ENCODE measurements around the gene RNF5. TPM values are rescaled to one million over a fixed set of nuclear protein-coding genes. Genes with fewer than 3 reads are reported as not detected.

RNF5 gene
- total and polyA plus RNA-seq, 2 of the 4 experiments (the other 2 are of a cell fraction), result 18.8 to 41.4 TPM

- Histone ChIP-seq H3K4ac (ENCODE audit: low read depth, low read length) (no peak overlapping the region), H3K18ac (ENCODE audit: low read depth, low read length) (no peak overlapping the region), H3K4me1 (ENCODE audit: control insufficient read depth, insufficient read depth, low read length) (no peaks in the 10 kb centered on the region), H4K8ac (ENCODE audit: low read depth in 2 of 2, low read length in 2 of 2) (no peak overlapping the region), H3K36me3 (ENCODE audit: control insufficient read depth, insufficient read depth, low read length) (no peaks in the 10 kb centered on the region), H4K91ac (ENCODE audit: insufficient read depth, low read depth, low read length) (no peak overlapping the region), H3K9me3 (ENCODE audit: control insufficient read depth, insufficient read depth, low read length) (no peaks in the 10 kb centered on the region), H3K23ac (ENCODE audit: low read depth, low read length) (no peak overlapping the region), H3K4me2 (ENCODE audit: low read depth, low read length) (no peak overlapping the region), H3K9me1 (ENCODE audit: insufficient read depth, low read length) (no peaks in the 10 kb centered on the region), H3K9ac (ENCODE audit: low read depth, low read length) (no peak overlapping the region), H2BK120ac (ENCODE audit: low read depth, low read length) (no peak overlapping the region), H3K4me3 (ENCODE audit: insufficient read depth, low read depth, low read length) (no peak overlapping the region), H2AFZ (replicated peaks; ENCODE audit: low read length, poor library complexity) (no peak overlapping the region), H2BK15ac (ENCODE audit: low read depth, low read length) (no peak overlapping the region), H3K27ac (ENCODE audit: insufficient read depth, low read length) (no peak overlapping the region), H4K5ac (ENCODE audit: low read depth, low read length) (no peak overlapping the region), H2AK9ac (replicated peaks; ENCODE audit: low read depth, low read length, poor library complexity) (no peak overlapping the region), H3K56ac (ENCODE audit: extremely low read depth, insufficient read depth, low read length) (no peak overlapping the region), H3K27me3 (ENCODE audit: control insufficient read depth, insufficient read depth, low read length) (peaks cover 10% of the 10 kb centered on the region), H2BK5ac (ENCODE audit: low read depth, low read length, poor library complexity, severe bottlenecking) (no peak overlapping the region), H3K14ac (replicated peaks; ENCODE audit: low read depth, low read length) (no peak overlapping the region), H4K20me1 (ENCODE audit: insufficient read depth, low read length) (no peaks in the 10 kb centered on the region), H3K79me1 (ENCODE audit: low read depth in 1 of 2, low read length in 2 of 2) (no peaks in the 10 kb centered on the region), H2AK5ac (ENCODE audit: low read depth, low read length) (no peak overlapping the region), H2BK20ac (ENCODE audit: low read depth, low read length) (no peak overlapping the region)
- TF ChIP-seq RCOR1 (IDR thresholded peaks at IDR 0.05; ENCODE audit: insufficient replicate concordance, low read length) (no peak), CHD1 (IDR thresholded peaks at IDR 0.05; ENCODE audit: low read depth, low read length) (no peak), RFX5 (IDR thresholded peaks at IDR 0.05; ENCODE audit: low read depth, low read length) (no peak), CEBPB (IDR thresholded peaks at IDR 0.05; ENCODE audit: low read depth, low read length) (no peak)
- ChIA-PET POLR2A (ENCODE audit: unreplicated experiment) (no interaction called here), CTCF (no interaction called here)
- in situ Hi-C loops (cut with MboI; ENCODE audit: low sequenced_read_pairs) (no loop called here), dilution Hi-C loops (cut with HindIII; ENCODE audit: low sequenced_read_pairs, unreplicated experiment) (no loop called here), intact Hi-C loops (cut with micrococcal nuclease) (no loop called here)
- BruUV-seq (replicated peaks), result no TSS peak
- ATAC-seq (ENCODE audit: low read depth), result no peak
- DNase-seq, result no peak
- WGBS, 2 experiments (ENCODE audit: extremely low coverage in 2 of 2, insufficient read length in 1 of 2), result no CpG with 5 or more reads among the region's 7 CpGs
Measured at GRCh38 chr6:32226434-32226833, 48.2 kb downstream of the RNF5 start.

Small RNA genes lying within 50 kb of the gene (microRNA-seq; reads per million reads assigned to microRNA genes)
- gene AL662884.1 (ENCODE audit: insufficient read depth, insufficient read length) (not detected), gene MIR6721 (ENCODE audit: unreplicated experiment) (4.7 reads per million, percentile 8 among the genes with 10 or more reads in this experiment), gene MIR6833 (ENCODE audit: insufficient read depth in 1 of 2, insufficient read length in 1 of 2, unreplicated experiment in 1 of 2) (0 reads per million in 2 experiments)

Small RNA genes lying within 50 kb of the gene (small RNA-seq; reads per million reads assigned to genes)
- gene AL662884.1 (0 reads per million in 5 experiments), gene MIR6833 (0 to 0.04 (median 0) reads per million in 5 experiments)

Other genes with a start within 250 kb of the RNF5 start
- 1.4 and 1.8 TPM in 2 replicates for gene CFB, start 232.3 kb upstream of the RNF5 start, total RNA-seq (2012; rRNA removed)
- gene CFB, start 232.3 kb upstream of the RNF5 start, polyA plus RNA-seq (2012; rRNA removed), result 5.8 and 6.1 TPM in 2 replicates
- gene NELFE, start 219.4 kb upstream of the RNF5 start, total RNA-seq (2012; rRNA removed), result 76.0 and 90.8 TPM in 2 replicates
- 63.6 and 65.4 TPM in 2 replicates for gene NELFE, start 219.4 kb upstream of the RNF5 start, polyA plus RNA-seq (2012; rRNA removed)
- 30.6 and 34.7 TPM in 2 replicates for gene SKIC2, start 219.2 kb upstream of the RNF5 start, total RNA-seq (2012; rRNA removed)
- gene SKIC2, start 219.2 kb upstream of the RNF5 start, polyA plus RNA-seq (2012; rRNA removed), result 46.0 and 46.3 TPM in 2 replicates
- gene DXO, start 206.3 kb upstream of the RNF5 start, total RNA-seq (2012; rRNA removed), result 7.8 and 9.3 TPM in 2 replicates
- gene DXO, start 206.3 kb upstream of the RNF5 start, polyA plus RNA-seq (2012; rRNA removed), result 21.4 and 22.1 TPM in 2 replicates
- 0.83 and 0.90 TPM in 2 replicates for gene C4A, start 196.3 kb upstream of the RNF5 start, total RNA-seq (2012; rRNA removed)
- 3.6 and 3.8 TPM in 2 replicates for gene C4A, start 196.3 kb upstream of the RNF5 start, polyA plus RNA-seq (2012; rRNA removed)
- 0.54 and 0.56 TPM in 2 replicates for gene C4B, start 163.6 kb upstream of the RNF5 start, total RNA-seq (2012; rRNA removed)
- 4.2 and 4.4 TPM in 2 replicates for gene C4B, start 163.6 kb upstream of the RNF5 start, polyA plus RNA-seq (2012; rRNA removed)
- gene CYP21A2, start 140.0 kb upstream of the RNF5 start, total RNA-seq (2012; rRNA removed), result not detected in 2 replicates
- 0.03 and 0.10 TPM in 2 replicates for gene CYP21A2, start 140.0 kb upstream of the RNF5 start, polyA plus RNA-seq (2012; rRNA removed)
- gene TNXB, start 69.1 kb upstream of the RNF5 start, total RNA-seq (2012; rRNA removed), result under 0.01 TPM in 1 of 2 replicates, not detected in the other
- 0.05 and 0.42 TPM in 2 replicates for gene TNXB, start 69.1 kb upstream of the RNF5 start, polyA plus RNA-seq (2012; rRNA removed)
- 5.3 and 7.9 TPM in 2 replicates for gene ATF6B, start 50.2 kb upstream of the RNF5 start, total RNA-seq (2012; rRNA removed)
- gene ATF6B, start 50.2 kb upstream of the RNF5 start, polyA plus RNA-seq (2012; rRNA removed), result 62.6 and 69.6 TPM in 2 replicates
- gene FKBPL, start 48.1 kb upstream of the RNF5 start, total RNA-seq (2012; rRNA removed), result 5.8 and 5.9 TPM in 2 replicates
- 3.4 and 3.6 TPM in 2 replicates for gene FKBPL, start 48.1 kb upstream of the RNF5 start, polyA plus RNA-seq (2012; rRNA removed)
- not detected in 2 replicates for gene PRRT1, start 26.5 kb upstream of the RNF5 start, total RNA-seq (2012; rRNA removed)
- gene PRRT1, start 26.5 kb upstream of the RNF5 start, polyA plus RNA-seq (2012; rRNA removed), result 0.87 and 0.99 TPM in 2 replicates
- gene PPT2, start 24.3 kb upstream of the RNF5 start, total RNA-seq (2012; rRNA removed), result 2.2 and 3.2 TPM in 2 replicates
- gene PPT2, start 24.3 kb upstream of the RNF5 start, polyA plus RNA-seq (2012; rRNA removed), result 16.2 and 18.7 TPM in 2 replicates
- gene EGFL8, start 13.8 kb upstream of the RNF5 start, total RNA-seq (2012; rRNA removed), result 0.18 and 0.28 TPM in 2 replicates
- 4.7 and 5.7 TPM in 2 replicates for gene EGFL8, start 13.8 kb upstream of the RNF5 start, polyA plus RNA-seq (2012; rRNA removed)
- 27.2 TPM in 2 replicates for gene AGPAT1, start 2.3 kb upstream of the RNF5 start, total RNA-seq (2012; rRNA removed)
- gene AGPAT1, start 2.3 kb upstream of the RNF5 start, polyA plus RNA-seq (2012; rRNA removed), result 116 and 126 TPM in 2 replicates
- gene AGER, start 5.8 kb downstream of the RNF5 start, total RNA-seq (2012; rRNA removed), result 0.18 and 0.28 TPM in 2 replicates
- 4.2 and 4.9 TPM in 2 replicates for gene AGER, start 5.8 kb downstream of the RNF5 start, polyA plus RNA-seq (2012; rRNA removed)
- 13.9 and 17.7 TPM in 2 replicates for gene PBX2, start 11.8 kb downstream of the RNF5 start, total RNA-seq (2012; rRNA removed)
- 56.8 and 58.0 TPM in 2 replicates for gene PBX2, start 11.8 kb downstream of the RNF5 start, polyA plus RNA-seq (2012; rRNA removed)
- gene GPSM3, start 14.2 kb downstream of the RNF5 start, total RNA-seq (2012; rRNA removed), result 3.0 and 3.9 TPM in 2 replicates
- gene GPSM3, start 14.2 kb downstream of the RNF5 start, polyA plus RNA-seq (2012; rRNA removed), result 9.8 and 12.2 TPM in 2 replicates
- gene NOTCH4, start 45.7 kb downstream of the RNF5 start, total RNA-seq (2012; rRNA removed), result 1.3 and 2.2 TPM in 2 replicates
- gene NOTCH4, start 45.7 kb downstream of the RNF5 start, polyA plus RNA-seq (2012; rRNA removed), result 0.76 and 0.96 TPM in 2 replicates
- gene TSBP1, start 193.5 kb downstream of the RNF5 start, total RNA-seq (2012; rRNA removed), result not detected in 2 replicates
- gene TSBP1, start 193.5 kb downstream of the RNF5 start, polyA plus RNA-seq (2012; rRNA removed), result not detected in 2 replicates
- gene BTNL2, start 228.8 kb downstream of the RNF5 start, total RNA-seq (2012; rRNA removed), result not detected in 2 replicates
- not detected in 2 replicates for gene BTNL2, start 228.8 kb downstream of the RNF5 start, polyA plus RNA-seq (2012; rRNA removed)

Measured in IMR-90 (cell line).